AG09319 (cell line): ENCODE data around the gene AP1G2.

Experiments used
- DNase-seq: peaks from one replicate; pipeline ENCODE4 v3.0.0-alpha.2; 2010; ENCODE audit warnings: low read depth; ENCODE audit errors: extremely low read depth
- TF ChIP-seq, protein P1 (sequence below): IDR thresholded peaks from 2 replicates; pipeline ENCODE4 v1.5.1; 2011; ENCODE audit warnings: low read depth, mild to moderate bottlenecking, inconsistent platforms, low read length, moderate library complexity

The AP1G2 gene

DNA sequence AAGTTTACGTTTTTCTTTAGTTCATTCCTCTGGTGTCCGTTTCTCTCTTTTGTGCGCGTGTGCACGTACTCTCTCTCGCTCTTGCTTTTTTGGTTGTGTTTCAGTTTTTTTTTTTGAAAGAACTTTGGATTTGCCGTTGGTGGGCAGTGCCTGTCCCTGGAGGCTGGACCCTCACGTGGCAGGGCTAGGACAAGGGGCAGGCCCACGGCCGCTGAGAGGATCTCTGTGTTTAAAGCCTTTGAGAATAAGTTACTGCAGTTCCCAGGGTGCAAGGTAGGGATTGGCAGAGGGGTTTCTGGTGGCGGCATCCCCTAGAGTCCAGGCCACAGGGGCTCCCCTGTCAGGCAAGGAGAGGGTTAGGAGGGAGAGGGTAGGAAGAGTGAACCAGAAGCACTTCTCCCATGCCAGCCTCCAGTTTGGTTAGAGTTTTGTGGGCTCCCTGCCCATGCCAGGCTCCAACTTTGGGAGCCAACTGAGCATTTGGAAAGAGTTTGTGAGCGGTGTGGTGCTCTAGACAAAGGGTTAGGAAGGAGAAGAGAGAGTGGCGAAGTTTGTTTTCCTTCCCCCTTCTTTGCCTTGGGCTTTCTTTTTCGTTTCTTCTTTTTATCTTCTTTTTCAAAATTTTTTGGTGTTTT is 46.6 kb downstream of the AP1G2 start:
- no peak for DNase-seq
- TF ChIP-seq, protein P1, sequence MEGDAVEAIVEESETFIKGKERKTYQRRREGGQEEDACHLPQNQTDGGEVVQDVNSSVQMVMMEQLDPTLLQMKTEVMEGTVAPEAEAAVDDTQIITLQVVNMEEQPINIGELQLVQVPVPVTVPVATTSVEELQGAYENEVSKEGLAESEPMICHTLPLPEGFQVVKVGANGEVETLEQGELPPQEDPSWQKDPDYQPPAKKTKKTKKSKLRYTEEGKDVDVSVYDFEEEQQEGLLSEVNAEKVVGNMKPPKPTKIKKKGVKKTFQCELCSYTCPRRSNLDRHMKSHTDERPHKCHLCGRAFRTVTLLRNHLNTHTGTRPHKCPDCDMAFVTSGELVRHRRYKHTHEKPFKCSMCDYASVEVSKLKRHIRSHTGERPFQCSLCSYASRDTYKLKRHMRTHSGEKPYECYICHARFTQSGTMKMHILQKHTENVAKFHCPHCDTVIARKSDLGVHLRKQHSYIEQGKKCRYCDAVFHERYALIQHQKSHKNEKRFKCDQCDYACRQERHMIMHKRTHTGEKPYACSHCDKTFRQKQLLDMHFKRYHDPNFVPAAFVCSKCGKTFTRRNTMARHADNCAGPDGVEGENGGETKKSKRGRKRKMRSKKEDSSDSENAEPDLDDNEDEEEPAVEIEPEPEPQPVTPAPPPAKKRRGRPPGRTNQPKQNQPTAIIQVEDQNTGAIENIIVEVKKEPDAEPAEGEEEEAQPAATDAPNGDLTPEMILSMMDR: no peak

DNA sequence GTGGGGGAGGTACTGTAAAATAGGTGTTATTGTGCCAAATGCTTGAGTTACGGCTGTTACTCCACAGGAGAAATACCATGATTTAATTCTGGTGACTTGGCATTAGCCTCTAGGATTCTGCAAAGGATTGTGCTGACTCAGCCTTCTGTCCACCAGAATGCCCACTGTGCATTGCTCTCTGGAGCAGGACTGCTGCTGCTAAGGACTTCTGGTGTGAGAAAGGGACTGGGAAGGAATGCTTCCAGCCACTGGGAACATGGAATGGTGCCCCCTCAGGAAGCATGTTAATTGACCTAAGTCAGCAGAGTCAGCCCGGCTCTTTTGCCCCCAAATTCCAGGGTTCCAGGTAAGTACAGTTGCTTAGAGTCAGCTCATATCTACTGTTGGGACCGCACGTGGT is 48.9 kb downstream of the AP1G2 start:
- TF ChIP-seq, protein P1: no peak
- no peak for DNase-seq

DNA sequence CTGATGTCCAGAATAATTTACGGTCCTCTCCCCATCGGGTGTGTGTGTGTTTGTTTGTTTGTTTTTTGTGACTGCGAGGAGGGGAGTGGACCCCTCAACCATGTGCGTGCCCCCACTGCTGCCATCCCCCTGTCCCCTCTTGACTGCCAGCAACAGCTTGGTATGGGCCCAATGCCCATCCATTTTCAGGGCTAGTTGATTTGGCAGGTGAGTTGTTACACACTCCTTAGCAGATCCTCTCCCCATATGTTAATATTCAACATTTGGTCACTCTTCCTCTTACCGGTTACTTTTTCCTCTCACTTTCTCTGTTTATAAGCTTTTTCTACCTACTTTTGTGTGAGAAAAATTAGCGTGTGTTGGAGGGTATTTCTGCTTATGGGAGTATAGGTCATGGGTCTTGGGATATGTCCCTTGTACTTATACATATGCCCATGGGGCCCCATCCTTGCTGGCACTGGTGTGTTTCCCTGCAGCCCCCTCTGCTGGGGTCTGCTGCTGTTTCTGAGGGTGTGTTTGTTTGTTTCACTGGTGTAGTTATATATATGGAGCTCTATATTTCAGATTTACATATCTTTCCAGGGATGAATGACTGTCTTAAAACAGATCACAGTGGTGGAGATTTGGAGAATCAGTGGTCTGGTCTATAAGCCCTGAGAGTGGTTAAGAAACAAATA is 49.8 kb downstream of the AP1G2 start:
- DNase-seq: no peak
- TF ChIP-seq, protein P1: no peak

DNA sequence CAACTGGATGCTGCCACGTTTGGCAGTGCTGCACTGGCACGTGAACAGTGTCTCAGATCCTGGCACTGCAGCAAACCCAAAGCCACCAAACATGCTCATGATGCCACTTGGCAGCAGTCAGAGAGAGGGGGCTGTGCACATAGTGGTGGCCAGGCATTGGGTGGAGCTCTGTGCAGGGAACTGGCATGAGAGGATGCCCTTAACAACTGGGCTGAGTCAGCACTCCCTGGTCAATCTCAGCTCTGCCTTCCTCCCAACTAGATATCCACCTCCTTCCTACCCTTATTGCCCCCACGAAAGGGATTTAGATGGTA is 53.0 kb downstream of the AP1G2 start:
- DNase-seq: no peak
- TF ChIP-seq, protein P1: no peak

DNA sequence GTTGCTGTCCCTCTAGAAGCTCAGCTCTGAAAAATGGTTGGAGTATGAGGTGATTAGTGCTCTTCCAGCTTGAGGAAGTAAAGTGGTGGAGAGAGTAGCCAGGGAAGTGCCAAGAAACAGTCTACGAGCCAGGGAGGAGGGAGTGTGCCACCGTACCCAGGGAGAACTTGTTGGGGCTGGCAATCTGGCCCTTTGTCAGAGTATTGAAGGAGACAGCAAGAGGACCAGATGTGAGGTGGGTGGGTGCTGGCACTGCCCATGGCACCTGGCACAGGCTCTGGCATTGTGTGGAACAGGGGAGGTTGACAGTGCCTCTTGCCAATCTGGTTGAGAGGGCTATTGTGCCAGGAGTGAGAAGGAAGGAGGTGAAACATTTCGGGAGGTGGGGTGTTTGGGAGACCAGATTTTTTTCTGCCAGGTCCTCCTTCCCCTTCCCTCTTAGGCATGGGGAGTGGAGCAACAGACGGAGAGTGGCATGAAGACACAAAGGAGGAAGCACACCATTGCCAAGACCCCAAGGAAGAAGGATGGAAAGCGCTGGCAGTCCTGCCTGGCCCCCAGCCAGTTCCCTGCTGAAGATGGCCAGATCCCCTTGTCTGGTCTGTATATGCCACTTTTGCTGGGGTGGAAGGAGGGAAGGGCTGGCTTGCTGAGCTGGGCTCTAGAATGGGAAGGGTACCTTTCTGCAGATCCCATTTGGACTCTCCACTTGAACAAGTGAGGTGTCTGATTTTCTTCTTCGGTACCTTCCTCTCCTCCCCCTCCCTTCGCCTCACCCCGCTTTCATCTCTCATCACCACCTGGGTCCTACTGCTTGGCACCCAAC is 53.6 kb downstream of the AP1G2 start:
- TF ChIP-seq, protein P1: no peak
- no peak for DNase-seq

DNA sequence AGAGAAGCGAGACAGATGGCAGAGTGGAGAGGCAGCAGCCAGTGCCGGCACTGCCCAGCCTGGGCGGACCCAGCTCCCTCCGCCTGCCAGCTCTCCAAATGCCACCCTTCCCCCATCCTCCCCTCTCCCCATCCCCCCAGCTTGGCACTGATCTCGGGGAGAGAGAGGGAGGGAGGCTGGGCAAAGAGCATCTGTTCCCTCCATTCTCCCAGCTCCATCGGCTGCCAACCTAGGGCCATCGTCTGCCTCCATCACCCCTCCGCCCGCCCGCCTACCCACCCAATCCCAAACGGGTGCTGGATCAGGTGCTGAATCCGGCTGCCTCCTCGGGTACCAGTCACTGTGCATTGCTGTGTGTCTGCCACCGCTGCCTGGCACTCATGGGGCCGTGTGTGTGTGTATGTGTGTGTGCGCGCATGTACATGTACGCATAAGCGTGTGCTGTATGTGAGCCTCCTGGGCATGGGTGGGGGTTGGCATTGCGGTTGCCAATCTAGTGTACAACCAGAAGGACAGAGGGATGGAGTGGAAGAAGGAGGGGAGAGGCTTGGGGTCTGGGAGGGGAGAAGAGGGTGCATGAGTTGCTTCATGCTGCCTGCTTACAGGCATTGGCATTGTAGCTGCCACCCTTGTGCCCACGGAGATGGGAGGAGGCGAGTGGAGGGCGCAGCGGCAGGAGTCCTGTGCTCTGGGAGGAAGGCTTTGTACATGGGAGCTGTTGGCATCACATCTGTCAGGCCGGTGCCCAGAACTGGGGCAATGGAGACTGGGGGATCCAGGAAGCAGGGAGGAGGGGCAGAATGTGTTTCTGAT is 54.4 kb downstream of the AP1G2 start:
- no peak for DNase-seq
- TF ChIP-seq, protein P1: no peak

DNA sequence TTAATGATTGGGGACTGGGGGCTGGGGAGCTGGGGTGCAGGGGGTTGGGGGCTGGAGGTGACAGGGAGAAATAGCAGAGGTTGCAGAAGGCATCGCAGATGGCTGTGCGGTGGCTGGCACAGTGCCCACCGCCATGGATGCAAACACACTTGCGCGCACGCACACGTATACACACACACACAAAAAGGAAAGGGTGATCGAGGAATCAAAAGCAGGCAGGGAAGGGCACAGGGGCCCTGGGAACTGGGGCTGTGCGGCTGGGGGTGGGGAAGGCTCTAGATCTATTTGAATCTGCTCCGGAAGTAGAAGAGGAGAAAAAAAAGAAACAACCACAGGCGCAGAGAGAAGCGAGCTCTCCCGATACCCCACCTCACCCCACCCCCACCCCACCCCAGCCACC is 55.4 kb downstream of the AP1G2 start:
- TF ChIP-seq, protein P1: no peak
- no peak for DNase-seq
